GM12878 (cell line): ENCODE measurements around the gene TMCC3. TPM values are rescaled to one million over a fixed set of nuclear protein-coding genes. Genes with fewer than 3 reads are reported as not detected.

Experiments
- ATAC-seq: fragments of 200-7000 bp; cut with Tn5 transposase; 3 replicates; pipeline ENCODE4 v1.9.1; 2020; ENCODE audit warnings: mild to moderate bottlenecking, moderate library complexity
- BruUV-seq: library from RNA; stranded (reverse); fragments of 400-500 nt; replicated peaks from 2 replicates; lab custom pipeline; 2021; lab: Mats Ljungman, UMichigan
- CTCF ChIA-PET: fragments of 300-600 bp; sonication (Branson Sonifier 250); formaldehyde crosslinking; extraction: SDS; loops from one replicate; lab custom pipeline; 2021; ENCODE audit warnings: inconsistent platforms; lab: Yijun Ruan, JAX
- POLR2A ChIA-PET: fragments of 350-600 bp; formaldehyde crosslinking; extraction: SDS; loops from one replicate; lab custom pipeline; 2021; ENCODE audit warnings: inconsistent platforms; lab: Charles Lee
- RAD21 ChIA-PET: fragments of 300-600 bp; sonication (Branson Sonifier 250); formaldehyde crosslinking; loops from one replicate; lab custom pipeline; 2023; ENCODE audit warnings: antibody characterized with exemption; ENCODE audit not compliant: unreplicated experiment; lab: Charles Lee
- SMC1A ChIA-PET: fragments of 300-600 bp; sonication (Branson Sonifier 250); formaldehyde crosslinking; loops from one replicate; lab custom pipeline; 2023; ENCODE audit not compliant: unreplicated experiment, uncharacterized antibody; lab: Charles Lee
- DNase-seq: peaks from one replicate; pipeline ENCODE4 v3.0.0-alpha.2; 2011; ENCODE audit warnings: low read depth, low spot score
- FAIRE-seq: peaks from 3 replicates; lab custom pipeline; 2011; peaks lifted over from hg19 to GRCh38; lab: Jason Lieb, UNC
- H2AFZ ChIP-seq: 2 replicates; pipeline ENCODE4 v1.6.0; 2011; ENCODE audit warnings: low read depth, low read length, control low read depth; ENCODE audit not compliant: control insufficient read depth
- H3K27ac ChIP-seq: 2 replicates; pipeline ENCODE4 v1.5.1; 2011; ENCODE audit warnings: control low read depth; ENCODE audit not compliant: control insufficient read depth, insufficient read depth
- H3K27me3 ChIP-seq, 2 experiments: replicated peaks in 1 of 2; 2 replicates each; pipeline versions ENCODE4 v1.6.0 to v1.6.1; 2011; ENCODE audit warnings: low read length in 1 of 2; ENCODE audit not compliant: control insufficient read depth in 2 of 2, insufficient read depth in 2 of 2
- H3K36me3 ChIP-seq, 2 experiments: 2 replicates each; pipeline ENCODE4 v1.5.1; 2011; ENCODE audit warnings: low read length in 1 of 2; ENCODE audit not compliant: control insufficient read depth in 2 of 2, insufficient read depth in 2 of 2
- H3K4me1 ChIP-seq: 2 replicates; pipeline ENCODE4 v1.6.1; 2011; ENCODE audit warnings: mild to moderate bottlenecking, low read length, moderate library complexity, mixed read lengths; ENCODE audit not compliant: control insufficient read depth, insufficient read depth
- H3K4me2 ChIP-seq: 2 replicates; pipeline ENCODE4 v1.6.0; 2011; ENCODE audit warnings: control low read depth; ENCODE audit not compliant: control insufficient read depth, insufficient read depth
- H3K4me3 ChIP-seq: fragments of 200-600 bp; sonication (generic); 2 replicates; pipeline ENCODE4 v1.5.1; 2016
- H3K79me2 ChIP-seq: 2 replicates; pipeline ENCODE4 v1.6.0; 2011; ENCODE audit warnings: low read length; ENCODE audit not compliant: control insufficient read depth, insufficient read depth
- H3K9ac ChIP-seq: 2 replicates; pipeline ENCODE4 v1.8.0; 2011; ENCODE audit warnings: low read length, control low read depth, mixed read lengths; ENCODE audit not compliant: control insufficient read depth, insufficient read depth
- H3K9me3 ChIP-seq: replicated peaks from 3 replicates; pipeline ENCODE4 v1.5.1; 2011; ENCODE audit warnings: mild to moderate bottlenecking, low read length; ENCODE audit not compliant: control insufficient read depth, insufficient read depth
- H4K20me1 ChIP-seq: 2 replicates; pipeline ENCODE4 v1.6.0; 2011; ENCODE audit not compliant: control insufficient read depth, insufficient read depth
- BACH1 ChIP-seq: fragments of 450-650 bp; IDR thresholded peaks from 2 replicates; pipeline ENCODE4 v1.6.1; 2017; ENCODE audit warnings: mild to moderate bottlenecking, borderline replicate concordance
- WGBS: methylation state at CpG from one replicate; pipeline ENCODE4 v1.1.6; 2016; ENCODE audit warnings: low lambda C conversion rate; ENCODE audit not compliant: insufficient replicate concordance, insufficient coverage; ENCODE audit errors: missing lambda C conversion rate; 5-methylcytosine and 5-hydroxymethylcytosine counted together
- in situ Hi-C: fragments of 300-500 bp; cut with MboI; formaldehyde crosslinking; loops from 9 replicates; pipeline ENCODE4 v1.14.3; 2018; ENCODE audit warnings: mixed read lengths
- intact Hi-C: fragments of 100-400 bp; cut with micrococcal nuclease; formaldehyde crosslinking; loops from one replicate; pipeline ENCODE4 v1.14.2; 2022; ENCODE audit not compliant: unreplicated experiment
- polyA plus RNA-seq, 11 experiments: library from polyadenylated mRNA; depleted of rRNA in 4 of 11; unstranded in 6 of 11; stranded (reverse) in 5 of 11; fragments of >200 nt; fragmentation: Nextera tagmentation in 4 of 11; fragmentation: Illumina TruSeq in 1 of 11; extraction: Ambion mirVana in 4 of 11; extraction: Trizol in 1 of 11; gene quantifications; 1 replicate in 1 of 11; 2 replicates in 10 of 11; pipeline versions ENCODE4 v1.2.1 to v1.2.3, GENCODE V29; 2011 to 2016; ENCODE audit warnings: inconsistent platforms in 2 of 11, missing spikeins in 2 of 11, low read depth in 1 of 11
- total RNA-seq, 4 experiments: library from RNA; depleted of rRNA in 3 of 4; stranded (reverse); fragments of >200 nt in 3 of 4; fragmentation: Illumina TruSeq in 1 of 4; extraction: Trizol in 1 of 4; gene quantifications; 2 replicates each; pipeline versions ENCODE4 v1.2.1 to v1.2.3, GENCODE V29; 2013 to 2021
- TF ChIP-seq, protein P1 (sequence below): fragments of 450-650 bp; IDR thresholded peaks from 2 replicates; pipeline ENCODE4 v1.6.1; 2017; ENCODE audit warnings: mild to moderate bottlenecking, moderate library complexity

Gene TMCC3
- total and polyA plus RNA-seq, 10 of the 15 experiments (the other 5 are each of a cell fraction or from before 2014, with no cell fraction given), result 5.8 to 29.8 (median 12.6) TPM

GRCh38 chr12:94684416-94685142 is 34.2 kb upstream of the TMCC3 start:
- ATAC-seq (no peak), DNase-seq (no peak), FAIRE-seq (no peak)
- H3K4me2 ChIP-seq, result no peak overlapping the region
- ChIA-PET CTCF (no interaction called here), RAD21 (no interaction called here), SMC1A (interaction anchor here (1.0 kb wide), 2 partner anchors 28 to 41 kb away, joined by 3 read pairs; no protein-coding TSS in a partner anchor), POLR2A (interaction anchor here (0.7 kb wide), 1 partner anchor 20 kb away, joined by 3 read pairs; no protein-coding TSS in a partner anchor)
- 93% methylated on average over 7 of the region's 7 CpGs for whole genome bisulfite sequencing
- in situ Hi-C loops, result no loop called here
- H3K79me2 ChIP-seq, result peaks cover 5% of the 10 kb centered on the region
- TF ChIP-seq, protein P1, sequence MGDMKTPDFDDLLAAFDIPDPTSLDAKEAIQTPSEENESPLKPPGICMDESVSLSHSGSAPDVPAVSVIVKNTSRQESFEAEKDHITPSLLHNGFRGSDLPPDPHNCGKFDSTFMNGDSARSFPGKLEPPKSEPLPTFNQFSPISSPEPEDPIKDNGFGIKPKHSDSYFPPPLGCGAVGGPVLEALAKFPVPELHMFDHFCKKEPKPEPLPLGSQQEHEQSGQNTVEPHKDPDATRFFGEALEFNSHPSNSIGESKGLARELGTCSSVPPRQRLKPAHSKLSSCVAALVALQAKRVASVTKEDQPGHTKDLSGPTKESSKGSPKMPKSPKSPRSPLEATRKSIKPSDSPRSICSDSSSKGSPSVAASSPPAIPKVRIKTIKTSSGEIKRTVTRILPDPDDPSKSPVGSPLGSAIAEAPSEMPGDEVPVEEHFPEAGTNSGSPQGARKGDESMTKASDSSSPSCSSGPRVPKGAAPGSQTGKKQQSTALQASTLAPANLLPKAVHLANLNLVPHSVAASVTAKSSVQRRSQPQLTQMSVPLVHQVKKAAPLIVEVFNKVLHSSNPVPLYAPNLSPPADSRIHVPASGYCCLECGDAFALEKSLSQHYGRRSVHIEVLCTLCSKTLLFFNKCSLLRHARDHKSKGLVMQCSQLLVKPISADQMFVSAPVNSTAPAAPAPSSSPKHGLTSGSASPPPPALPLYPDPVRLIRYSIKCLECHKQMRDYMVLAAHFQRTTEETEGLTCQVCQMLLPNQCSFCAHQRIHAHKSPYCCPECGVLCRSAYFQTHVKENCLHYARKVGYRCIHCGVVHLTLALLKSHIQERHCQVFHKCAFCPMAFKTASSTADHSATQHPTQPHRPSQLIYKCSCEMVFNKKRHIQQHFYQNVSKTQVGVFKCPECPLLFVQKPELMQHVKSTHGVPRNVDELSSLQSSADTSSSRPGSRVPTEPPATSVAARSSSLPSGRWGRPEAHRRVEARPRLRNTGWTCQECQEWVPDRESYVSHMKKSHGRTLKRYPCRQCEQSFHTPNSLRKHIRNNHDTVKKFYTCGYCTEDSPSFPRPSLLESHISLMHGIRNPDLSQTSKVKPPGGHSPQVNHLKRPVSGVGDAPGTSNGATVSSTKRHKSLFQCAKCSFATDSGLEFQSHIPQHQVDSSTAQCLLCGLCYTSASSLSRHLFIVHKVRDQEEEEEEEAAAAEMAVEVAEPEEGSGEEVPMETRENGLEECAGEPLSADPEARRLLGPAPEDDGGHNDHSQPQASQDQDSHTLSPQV, result 0 out of 2 replicates have a peak, but pooled peaks have one; percentile 39
- no peak for TF ChIP-seq BACH1
- no peak overlapping the region for H3K27ac ChIP-seq
- H3K27me3 ChIP-seq, result no peaks in the 10 kb centered on the region
- H3K9ac ChIP-seq, result no peak overlapping the region
- no peaks in the 10 kb centered on the region for H4K20me1 ChIP-seq
- no TSS peak for BruUV-seq
- peaks cover 3% of the 10 kb centered on the region; the same call in 1 of the 3 replicates for H3K9me3 ChIP-seq
- H3K4me3 ChIP-seq, result no peak overlapping the region
- intact Hi-C loops, result no loop called here
- peaks cover 15% of the 10 kb centered on the region for H3K4me1 ChIP-seq
- H3K36me3 ChIP-seq, result no peaks in the 10 kb centered on the region; a peak in 1 of 4 replicates
- no peak overlapping the region for H2AFZ ChIP-seq
